SU-DHL-6 (cell line): Measurements from ENCODE around the gene NSUN4.

Experiments used
- EZH2phosphoT487 ChIP-seq: fragments of 200-600 bp; sonication (generic), shearing (Covaris generic); conservative IDR thresholded peaks from 2 replicates; pipeline ENCODE4 v1.6.1; 2018; ENCODE audit warnings: mild to moderate bottlenecking, antibody characterized with exemption, low read length, moderate library complexity, mixed read lengths
- TF ChIP-seq, protein P1 (sequence below): fragments of 200-600 bp; sonication (generic); IDR thresholded peaks from one replicate; pipeline ENCODE4 v1.5.1; 2017; ENCODE audit warnings: antibody characterized with exemption, mild to moderate bottlenecking, low read length, moderate library complexity; ENCODE audit not compliant: insufficient read depth, poor library complexity, severe bottlenecking

GRCh38 chr1:46380508-46380907 is 39.9 kb downstream of the NSUN4 start:
- TF ChIP-seq, protein P1, sequence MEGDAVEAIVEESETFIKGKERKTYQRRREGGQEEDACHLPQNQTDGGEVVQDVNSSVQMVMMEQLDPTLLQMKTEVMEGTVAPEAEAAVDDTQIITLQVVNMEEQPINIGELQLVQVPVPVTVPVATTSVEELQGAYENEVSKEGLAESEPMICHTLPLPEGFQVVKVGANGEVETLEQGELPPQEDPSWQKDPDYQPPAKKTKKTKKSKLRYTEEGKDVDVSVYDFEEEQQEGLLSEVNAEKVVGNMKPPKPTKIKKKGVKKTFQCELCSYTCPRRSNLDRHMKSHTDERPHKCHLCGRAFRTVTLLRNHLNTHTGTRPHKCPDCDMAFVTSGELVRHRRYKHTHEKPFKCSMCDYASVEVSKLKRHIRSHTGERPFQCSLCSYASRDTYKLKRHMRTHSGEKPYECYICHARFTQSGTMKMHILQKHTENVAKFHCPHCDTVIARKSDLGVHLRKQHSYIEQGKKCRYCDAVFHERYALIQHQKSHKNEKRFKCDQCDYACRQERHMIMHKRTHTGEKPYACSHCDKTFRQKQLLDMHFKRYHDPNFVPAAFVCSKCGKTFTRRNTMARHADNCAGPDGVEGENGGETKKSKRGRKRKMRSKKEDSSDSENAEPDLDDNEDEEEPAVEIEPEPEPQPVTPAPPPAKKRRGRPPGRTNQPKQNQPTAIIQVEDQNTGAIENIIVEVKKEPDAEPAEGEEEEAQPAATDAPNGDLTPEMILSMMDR, result no peak
- no peak for TF ChIP-seq EZH2phosphoT487
